SU-DHL-6 (cell line): Measurements from ENCODE around the gene MAP2K3.

Source experiments
- H2AFZ ChIP-seq: fragments of 200-600 bp; sonication (generic); 2 replicates; pipeline ENCODE4 v1.6.1; 2014; ENCODE audit warnings: low read depth, mild to moderate bottlenecking, moderate library complexity, mixed read lengths, antibody characterized with exemption, low read length; ENCODE audit not compliant: severe bottlenecking
- H3F3A ChIP-seq: fragments of 200-600 bp; shearing (Covaris generic); 2 replicates; pipeline ENCODE4 v1.6.0; 2016; ENCODE audit warnings: antibody characterized with exemption, mild to moderate bottlenecking; ENCODE audit not compliant: insufficient read depth
- H3K27ac ChIP-seq: fragments of 200-600 bp; sonication (generic); 2 replicates; pipeline ENCODE4 v1.5.1; 2016; ENCODE audit warnings: low read depth, mild to moderate bottlenecking, low read length, moderate library complexity, mixed read lengths
- H3K27me3 ChIP-seq: fragments of 200-600 bp; sonication (generic), shearing (Covaris generic); 2 replicates; pipeline ENCODE4 v1.6.0; 2014; ENCODE audit warnings: mild to moderate bottlenecking, low read length
- H3K36me3 ChIP-seq: fragments of 200-600 bp; sonication (generic); 2 replicates; pipeline ENCODE4 v1.6.1; 2014; ENCODE audit warnings: mild to moderate bottlenecking, low read length, mixed read lengths
- H3K4me2 ChIP-seq: fragments of 300-600, 200-600 bp; shearing (Covaris generic), sonication (generic); 2 replicates; pipeline ENCODE4 v1.6.0; 2014; ENCODE audit warnings: low read length, low read depth, mild to moderate bottlenecking; ENCODE audit not compliant: poor library complexity, severe bottlenecking
- H3K4me3 ChIP-seq: fragments of 200-600 bp; sonication (generic); 2 replicates; pipeline ENCODE4 v1.5.1; 2014; ENCODE audit warnings: antibody characterized with exemption, low read length, mild to moderate bottlenecking, mixed read lengths; ENCODE audit not compliant: insufficient read depth, poor library complexity, severe bottlenecking
- H3K79me2 ChIP-seq: fragments of 200-600 bp; sonication (generic); 2 replicates; pipeline ENCODE4 v1.6.1; 2014; ENCODE audit warnings: mild to moderate bottlenecking, low read length, moderate library complexity; ENCODE audit not compliant: insufficient read depth
- H3K9ac ChIP-seq: fragments of 200-600 bp; sonication (generic); 2 replicates; pipeline ENCODE4 v1.7.0; 2014; ENCODE audit warnings: mild to moderate bottlenecking, low read length
- H3K9me2 ChIP-seq: fragments of 200-600 bp; sonication (generic); replicated peaks from 2 replicates; pipeline ENCODE4 v1.6.1; 2014; ENCODE audit warnings: low read length; ENCODE audit not compliant: insufficient read depth
- H3K9me3 ChIP-seq: fragments of 200-600 bp; sonication (generic); 2 replicates; pipeline ENCODE4 v1.6.1; 2014; ENCODE audit warnings: low read length, mixed read lengths; ENCODE audit not compliant: insufficient read depth
- H4K20me1 ChIP-seq: fragments of 200-600 bp; sonication (generic); 2 replicates; pipeline ENCODE4 v1.6.1; 2014; ENCODE audit warnings: low read depth, mild to moderate bottlenecking, antibody characterized with exemption, low read length, moderate library complexity, mixed read lengths
- EZH2phosphoT487 ChIP-seq: fragments of 200-600 bp; sonication (generic), shearing (Covaris generic); conservative IDR thresholded peaks from 2 replicates; pipeline ENCODE4 v1.6.1; 2018; ENCODE audit warnings: mild to moderate bottlenecking, antibody characterized with exemption, low read length, moderate library complexity, mixed read lengths
- TF ChIP-seq, protein P1 (sequence below): fragments of 200-600 bp; sonication (generic); IDR thresholded peaks from one replicate; pipeline ENCODE4 v1.5.1; 2017; ENCODE audit warnings: antibody characterized with exemption, mild to moderate bottlenecking, low read length, moderate library complexity; ENCODE audit not compliant: insufficient read depth, poor library complexity, severe bottlenecking

MAP2K3 gene

GRCh38 chr17:21275047-21275578 lies 9.4 kb upstream of the MAP2K3 start:
- H3K9ac ChIP-seq: peak overlapping the region; percentile 65
- no peaks in the 10 kb centered on the region for H3K9me3 ChIP-seq
- no peaks in the 10 kb centered on the region for H4K20me1 ChIP-seq
- no peak overlapping the region for H3K27ac ChIP-seq
- H3K4me2 ChIP-seq: peak overlapping the region; percentile 64
- H3F3A ChIP-seq: no peaks in the 10 kb centered on the region
- H3K4me3 ChIP-seq: peak overlapping the region; percentile 56
- TF ChIP-seq, protein P1, sequence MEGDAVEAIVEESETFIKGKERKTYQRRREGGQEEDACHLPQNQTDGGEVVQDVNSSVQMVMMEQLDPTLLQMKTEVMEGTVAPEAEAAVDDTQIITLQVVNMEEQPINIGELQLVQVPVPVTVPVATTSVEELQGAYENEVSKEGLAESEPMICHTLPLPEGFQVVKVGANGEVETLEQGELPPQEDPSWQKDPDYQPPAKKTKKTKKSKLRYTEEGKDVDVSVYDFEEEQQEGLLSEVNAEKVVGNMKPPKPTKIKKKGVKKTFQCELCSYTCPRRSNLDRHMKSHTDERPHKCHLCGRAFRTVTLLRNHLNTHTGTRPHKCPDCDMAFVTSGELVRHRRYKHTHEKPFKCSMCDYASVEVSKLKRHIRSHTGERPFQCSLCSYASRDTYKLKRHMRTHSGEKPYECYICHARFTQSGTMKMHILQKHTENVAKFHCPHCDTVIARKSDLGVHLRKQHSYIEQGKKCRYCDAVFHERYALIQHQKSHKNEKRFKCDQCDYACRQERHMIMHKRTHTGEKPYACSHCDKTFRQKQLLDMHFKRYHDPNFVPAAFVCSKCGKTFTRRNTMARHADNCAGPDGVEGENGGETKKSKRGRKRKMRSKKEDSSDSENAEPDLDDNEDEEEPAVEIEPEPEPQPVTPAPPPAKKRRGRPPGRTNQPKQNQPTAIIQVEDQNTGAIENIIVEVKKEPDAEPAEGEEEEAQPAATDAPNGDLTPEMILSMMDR: no peak
- H3K36me3 ChIP-seq: no peaks in the 10 kb centered on the region
- H3K9me2 ChIP-seq: no peaks in the 10 kb centered on the region
- peak overlapping the region; percentile 75 for H2AFZ ChIP-seq
- no peaks in the 10 kb centered on the region for H3K27me3 ChIP-seq
- no peaks in the 10 kb centered on the region for H3K79me2 ChIP-seq

DNA sequence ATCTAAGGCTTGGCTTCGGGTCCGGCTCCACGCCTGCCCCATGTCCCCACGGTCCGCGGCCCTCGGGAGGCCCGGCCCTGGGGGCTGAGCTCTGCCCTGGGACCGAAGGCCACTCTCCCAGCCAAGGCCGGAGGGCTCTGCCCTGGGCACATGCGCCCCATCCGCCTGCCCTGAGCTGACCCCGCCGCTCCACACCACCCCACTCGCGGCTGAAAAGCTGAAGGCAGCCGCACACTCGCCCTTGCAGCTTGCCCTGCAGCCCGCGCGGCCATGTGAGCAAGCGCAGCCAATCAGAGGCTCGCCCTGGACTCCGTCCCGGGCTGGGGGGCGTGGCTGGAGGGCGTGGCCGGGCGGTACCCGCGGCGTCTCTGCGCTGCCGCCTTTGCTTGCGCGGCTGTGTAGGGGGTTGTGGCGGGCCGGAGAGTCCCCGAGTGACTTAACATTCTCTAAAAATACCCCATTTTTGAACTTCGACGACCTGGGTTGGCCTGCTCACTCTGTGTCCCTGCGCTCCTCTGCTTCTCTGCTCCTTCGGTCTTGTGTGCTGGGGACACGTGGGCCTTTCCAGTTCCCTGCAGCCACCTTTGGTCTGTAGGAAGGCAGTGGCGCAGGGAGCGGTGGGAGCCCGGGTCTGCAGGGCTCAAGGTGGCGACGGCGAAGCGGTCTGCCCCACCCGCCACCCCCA lies 8.8 kb upstream of the MAP2K3 start:
- H3K9me3 ChIP-seq: no peaks in the 10 kb centered on the region
- H3F3A ChIP-seq: no peaks in the 10 kb centered on the region
- H3K4me3 ChIP-seq: peak overlapping the region; percentile 56
- peak overlapping the region; percentile 75 for H2AFZ ChIP-seq
- peak overlapping the region; percentile 64 for H3K4me2 ChIP-seq
- no peaks in the 10 kb centered on the region for H4K20me1 ChIP-seq
- no peaks in the 10 kb centered on the region for H3K27me3 ChIP-seq
- no peak for TF ChIP-seq EZH2phosphoT487
- TF ChIP-seq, protein P1: no peak
- H3K9ac ChIP-seq: peak overlapping the region; percentile 65
- no peak overlapping the region for H3K27ac ChIP-seq
- no peaks in the 10 kb centered on the region for H3K9me2 ChIP-seq
- no peaks in the 10 kb centered on the region for H3K36me3 ChIP-seq
- no peaks in the 10 kb centered on the region for H3K79me2 ChIP-seq

DNA sequence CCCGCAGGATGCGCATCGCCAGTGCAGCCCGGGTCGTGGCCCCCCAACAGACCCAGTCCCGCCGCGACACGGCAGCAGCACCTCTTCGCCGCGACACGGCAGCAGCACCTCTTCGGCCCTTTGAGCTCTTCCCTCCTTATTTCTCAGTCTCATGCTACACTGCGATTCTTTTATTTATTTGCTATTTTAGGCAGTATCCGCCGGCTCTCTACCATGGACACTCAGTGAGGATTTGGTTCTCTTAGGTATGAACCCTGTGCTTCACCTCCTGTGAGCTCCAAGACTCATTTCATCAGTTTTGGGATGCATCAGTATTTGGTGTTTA lies 8.3 kb upstream of the MAP2K3 start:
- H4K20me1 ChIP-seq: no peaks in the 10 kb centered on the region
- H3K4me3 ChIP-seq: peak overlapping the region; percentile 56
- no peaks in the 10 kb centered on the region for H3K79me2 ChIP-seq
- no peaks in the 10 kb centered on the region for H3K9me2 ChIP-seq
- H3K4me2 ChIP-seq: peak overlapping the region; percentile 64
- no peaks in the 10 kb centered on the region for H3K27me3 ChIP-seq
- TF ChIP-seq, protein P1: no peak
- no peak for TF ChIP-seq EZH2phosphoT487
- H3K9ac ChIP-seq: peak overlapping the region; percentile 65
- peak overlapping the region; percentile 75 for H2AFZ ChIP-seq
- no peaks in the 10 kb centered on the region for H3K9me3 ChIP-seq
- no peaks in the 10 kb centered on the region for H3K36me3 ChIP-seq
- H3F3A ChIP-seq: no peaks in the 10 kb centered on the region
- no peak overlapping the region for H3K27ac ChIP-seq
